ENCODE results near the gene CRHBP. TPM values are rescaled to one million over a fixed set of nuclear protein-coding genes. Genes with fewer than 3 reads are reported as not detected.
"Not testable (repeated sequence)": the region's sequence is repeated elsewhere in the genome, so short reads cannot be mapped to it uniquely, and the experiment has no call there.

CRHBP gene
- total and polyA plus RNA-seq, 7 donors = 0.31 to 3.2 (median 0.92) TPM; not detected in 2

GRCh38 chr5:76986825-76987526 is 34.1 kb downstream of the CRHBP start:
- Histone ChIP-seq H3K27me3 (no peaks in the 10 kb centered on the region), H3K9me3 (no peaks in the 10 kb centered on the region), H3K27ac (no peak overlapping the region), H3K36me3 (no peaks in the 10 kb centered on the region), H3K4me3 (no peak overlapping the region), H3K4me1 (no peaks in the 10 kb centered on the region)
- intact Hi-C loops (cut with DNase I) = no loop called here
- 52 to 63% methylated on average over 6 of the region's 6 CpGs for WGBS, 2 donors
- no peak for DNase-seq
- TF ChIP-seq POLR2AphosphoS5 (IDR thresholded peaks at IDR 0.05) (no peak), EP300 (IDR thresholded peaks at IDR 0.05) (no peak), POLR2A (IDR thresholded peaks at IDR 0.05) (no peak), CTCF (IDR thresholded peaks at IDR 0.05) (no peak)

GRCh38 chr5:76990899-76991459 is 38.1 kb downstream of the CRHBP start:
- Histone ChIP-seq H3K27ac (no peak overlapping the region), H3K9me3 (no peaks in the 10 kb centered on the region), H3K27me3 (no peaks in the 10 kb centered on the region), H3K4me3 (no peak overlapping the region), H3K4me1 (no peaks in the 10 kb centered on the region), H3K36me3 (no peaks in the 10 kb centered on the region)
- DNase-seq = no peak
- intact Hi-C loops (cut with DNase I) = no loop called here
- 52 to 78% methylated on average over 5 of the region's 5 CpGs for WGBS, 2 donors
- TF ChIP-seq EP300 (IDR thresholded peaks at IDR 0.05) (no peak), POLR2A (IDR thresholded peaks at IDR 0.05) (no peak), POLR2AphosphoS5 (IDR thresholded peaks at IDR 0.05) (no peak), CTCF (IDR thresholded peaks at IDR 0.05) (no peak)

- WGBS, 2 donors = 71 to 95% methylated on average over 9 of the region's 9 CpGs
- DNase-seq; intact Hi-C loops (cut with DNase I): not testable (repeated sequence)
Observed at GRCh38 chr5:76993436-76993835, 40.6 kb downstream of the CRHBP start.

GRCh38 chr5:76994337-76994736 is 41.5 kb downstream of the CRHBP start:
- TF ChIP-seq CTCF (IDR thresholded peaks at IDR 0.05) (no peak), POLR2A (IDR thresholded peaks at IDR 0.05) (no peak), EP300 (IDR thresholded peaks at IDR 0.05) (no peak), POLR2AphosphoS5 (IDR thresholded peaks at IDR 0.05) (no peak)
- no peaks in the 10 kb centered on the region for H3K27me3 ChIP-seq

More at GRCh38 chr5:76993436-76993835, 40.6 kb downstream of the CRHBP start:
- H3K4me3 ChIP-seq, H3K36me3 ChIP-seq, H3K27me3 ChIP-seq, H3K27ac ChIP-seq, H3K9me3 ChIP-seq, H3K4me1 ChIP-seq: not testable (repeated sequence)

GRCh38 chr5:76998251-76998650 is 45.4 kb downstream of the CRHBP start:
- H3K4me1 ChIP-seq; DNase-seq; H3K27me3 ChIP-seq; H3K9me3 ChIP-seq; H3K4me3 ChIP-seq; H3K36me3 ChIP-seq; intact Hi-C loops (cut with DNase I); H3K27ac ChIP-seq: not testable (repeated sequence)
- WGBS, 2 donors = 89 to 94% methylated on average over 4 of the region's 4 CpGs

More at GRCh38 chr5:76994337-76994736, 41.5 kb downstream of the CRHBP start:
- Histone ChIP-seq H3K4me3 (no peak overlapping the region), H3K27ac (no peak overlapping the region), H3K36me3 (no peaks in the 10 kb centered on the region), H3K4me1 (no peaks in the 10 kb centered on the region), H3K9me3 (no peaks in the 10 kb centered on the region)
- 76 to 78% methylated on average over 6 of the region's 6 CpGs for WGBS, 2 donors
- intact Hi-C loops (cut with DNase I) = no loop called here
- no peak for DNase-seq

GRCh38 chr5:76999451-76999850 is 46.6 kb downstream of the CRHBP start:
- H3K27me3 ChIP-seq = peaks cover 0 to 4% (median 0%) of the 10 kb centered on the region in 3 donors
- no peak overlapping the region for H3K27ac ChIP-seq
- TF ChIP-seq POLR2AphosphoS5 (IDR thresholded peaks at IDR 0.05) (no peak), EP300 (IDR thresholded peaks at IDR 0.05) (no peak)
- DNase-seq = no peak
- no peaks in the 10 kb centered on the region for H3K36me3 ChIP-seq
- no peaks in the 10 kb centered on the region for H3K9me3 ChIP-seq
- H3K4me1 ChIP-seq = no peaks in the 10 kb centered on the region
- no peak overlapping the region for H3K4me3 ChIP-seq
- intact Hi-C loops (cut with DNase I) = no loop called here
- WGBS, 2 donors = 66 to 73% methylated on average over 2 of the region's 2 CpGs
